ENCODE results near the gene JARID2.

GRCh38 chr6:15352845-15353244 lies 107.0 kb downstream of the JARID2 start:
- TF ChIP-seq CTCF (IDR thresholded peaks at IDR 0.05) (no peak), POLR2A (IDR thresholded peaks at IDR 0.05) (no peak)

All from breast epithelium (tissue), 3 donors.